AG09309 (cell line): ENCODE data around the gene MMP21.

ENCODE experiments used
- DNase-seq: peaks from one replicate; pipeline ENCODE4 v3.0.0-alpha.2; 2010; ENCODE audit warnings: low read depth
- H3K4me3 ChIP-seq: 2 replicates; pipeline ENCODE4 v1.5.1; 2011; ENCODE audit warnings: mild to moderate bottlenecking, low read depth, low read length, moderate library complexity; ENCODE audit not compliant: control insufficient read depth
- TF ChIP-seq, protein P1 (sequence below): IDR thresholded peaks from 2 replicates; pipeline ENCODE4 v1.5.1; 2011; ENCODE audit warnings: mild to moderate bottlenecking, low read depth, low read length, inconsistent platforms; ENCODE audit not compliant: insufficient read depth, control insufficient read depth; ENCODE audit errors: missing control alignments

Gene MMP21

GRCh38 chr10:125816548-125816947, 40.9 kb upstream of the MMP21 start:
- TF ChIP-seq, protein P1, sequence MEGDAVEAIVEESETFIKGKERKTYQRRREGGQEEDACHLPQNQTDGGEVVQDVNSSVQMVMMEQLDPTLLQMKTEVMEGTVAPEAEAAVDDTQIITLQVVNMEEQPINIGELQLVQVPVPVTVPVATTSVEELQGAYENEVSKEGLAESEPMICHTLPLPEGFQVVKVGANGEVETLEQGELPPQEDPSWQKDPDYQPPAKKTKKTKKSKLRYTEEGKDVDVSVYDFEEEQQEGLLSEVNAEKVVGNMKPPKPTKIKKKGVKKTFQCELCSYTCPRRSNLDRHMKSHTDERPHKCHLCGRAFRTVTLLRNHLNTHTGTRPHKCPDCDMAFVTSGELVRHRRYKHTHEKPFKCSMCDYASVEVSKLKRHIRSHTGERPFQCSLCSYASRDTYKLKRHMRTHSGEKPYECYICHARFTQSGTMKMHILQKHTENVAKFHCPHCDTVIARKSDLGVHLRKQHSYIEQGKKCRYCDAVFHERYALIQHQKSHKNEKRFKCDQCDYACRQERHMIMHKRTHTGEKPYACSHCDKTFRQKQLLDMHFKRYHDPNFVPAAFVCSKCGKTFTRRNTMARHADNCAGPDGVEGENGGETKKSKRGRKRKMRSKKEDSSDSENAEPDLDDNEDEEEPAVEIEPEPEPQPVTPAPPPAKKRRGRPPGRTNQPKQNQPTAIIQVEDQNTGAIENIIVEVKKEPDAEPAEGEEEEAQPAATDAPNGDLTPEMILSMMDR = no peak
- DNase-seq = no peak
- H3K4me3 ChIP-seq = no peak overlapping the region

DNA sequence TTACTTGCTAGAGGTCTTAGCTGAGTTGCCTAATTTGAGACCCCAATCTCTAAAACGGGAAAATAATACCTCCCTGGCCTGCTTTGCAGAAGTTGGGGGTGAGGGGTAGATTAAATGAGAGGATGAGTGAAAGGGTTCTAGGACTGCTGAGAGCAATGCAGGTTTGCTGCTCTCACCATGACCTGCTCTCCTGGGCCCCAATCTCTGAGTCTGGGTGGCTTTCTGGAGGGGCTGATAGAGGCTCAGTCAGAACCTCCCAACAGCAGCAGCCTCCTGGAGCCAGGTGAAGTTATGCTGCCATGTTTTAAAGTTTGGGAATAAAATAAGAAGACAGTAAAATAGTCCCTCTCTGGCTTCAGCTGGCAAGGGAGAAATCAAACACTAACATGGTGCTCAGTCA, 40.1 kb upstream of the MMP21 start:
- H3K4me3 ChIP-seq = no peak overlapping the region
- DNase-seq = no peak
- TF ChIP-seq, protein P1 = no peak

DNA sequence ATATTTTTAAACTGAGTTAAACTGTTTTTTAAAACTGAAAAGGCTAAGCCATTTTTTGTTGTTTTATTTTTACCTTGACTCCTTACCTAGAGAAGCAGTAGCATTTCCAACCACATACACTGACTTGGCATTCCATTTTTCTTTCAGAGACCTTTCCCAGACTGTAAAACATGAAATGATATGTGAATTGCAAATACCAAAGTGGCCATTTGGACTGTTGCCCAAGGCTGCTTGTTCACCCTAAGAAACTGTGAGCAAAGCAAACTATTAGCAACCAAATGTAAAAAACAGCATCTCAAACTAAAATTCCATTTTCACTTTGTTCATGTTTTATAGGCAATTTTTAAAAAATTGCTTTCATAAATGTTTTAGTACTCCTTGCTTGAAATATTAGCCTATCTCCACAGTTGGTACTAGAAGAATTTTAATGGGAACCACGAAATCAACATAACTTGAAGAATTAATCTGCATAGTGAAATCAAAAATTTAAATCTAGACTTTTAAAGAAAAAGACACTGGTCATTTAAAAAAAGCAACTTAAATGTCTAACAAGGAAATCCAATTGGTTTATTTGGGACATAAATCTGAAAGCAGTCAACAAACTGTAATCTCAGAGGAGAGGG, 36.6 kb upstream of the MMP21 start:
- TF ChIP-seq, protein P1 = no peak
- no peak overlapping the region for H3K4me3 ChIP-seq
- DNase-seq = peak; percentile 28

DNA sequence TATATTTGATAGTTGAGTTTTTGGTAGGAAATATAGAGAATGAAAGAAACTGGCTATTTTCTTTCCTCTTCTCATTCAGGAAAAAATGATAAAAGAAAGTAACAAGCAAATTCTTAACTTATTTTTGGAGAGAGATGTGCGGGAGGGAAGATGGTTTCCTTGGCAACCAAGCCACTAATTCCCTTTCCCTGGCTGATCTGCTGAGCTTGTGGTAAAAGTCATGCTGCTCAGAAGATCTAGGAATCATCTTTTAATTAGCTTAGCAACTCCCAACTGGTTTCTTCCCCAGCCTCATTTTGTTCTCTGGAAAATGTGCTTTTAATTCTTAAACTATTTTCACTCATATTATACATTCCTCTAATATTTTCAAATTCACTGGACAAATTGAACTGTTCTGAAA, 35.6 kb upstream of the MMP21 start:
- H3K4me3 ChIP-seq = no peak overlapping the region
- TF ChIP-seq, protein P1 = no peak
- peak; percentile 16 for DNase-seq

DNA sequence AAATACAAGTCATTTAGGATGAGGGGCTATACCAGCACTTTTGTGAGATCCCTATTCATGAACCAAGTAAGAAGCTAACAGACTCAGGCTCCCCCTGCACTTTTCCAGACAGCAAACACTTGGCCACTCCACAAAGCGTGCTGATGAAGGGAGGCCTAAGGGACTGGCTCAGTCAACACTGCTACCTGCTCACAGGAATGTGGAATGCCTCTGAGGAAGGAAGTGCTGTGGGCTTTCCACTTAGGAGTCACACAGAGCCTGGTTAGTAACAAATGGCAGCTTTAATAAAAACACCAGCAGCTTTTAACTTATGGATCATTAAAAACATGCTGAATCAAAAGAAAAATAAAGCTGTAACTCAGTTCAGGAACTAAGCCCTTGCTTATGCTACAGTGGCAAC, 32.4 kb upstream of the MMP21 start:
- TF ChIP-seq, protein P1 = no peak
- no peak overlapping the region for H3K4me3 ChIP-seq
- no peak for DNase-seq

DNA sequence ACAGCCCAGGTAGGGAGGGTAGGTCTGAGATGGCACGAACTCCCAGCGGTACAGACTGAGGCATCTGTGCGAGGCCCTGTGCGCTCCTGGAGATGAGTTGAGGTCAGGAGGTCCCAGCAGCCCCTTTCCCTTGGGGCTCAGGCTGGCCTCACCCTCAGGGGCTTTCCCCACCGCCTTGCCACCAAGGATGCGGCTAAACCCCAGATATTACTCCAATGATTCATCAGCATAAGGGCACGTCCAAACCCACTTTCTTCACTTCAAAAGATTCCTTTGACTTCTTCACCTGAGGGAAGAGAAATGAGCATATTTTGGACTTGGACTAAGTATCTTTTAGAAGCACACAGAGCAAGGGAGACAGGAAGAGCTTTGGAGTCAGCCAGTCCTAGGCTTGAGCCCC, 27.1 kb upstream of the MMP21 start:
- TF ChIP-seq, protein P1 = no peak
- no peak for DNase-seq

DNA sequence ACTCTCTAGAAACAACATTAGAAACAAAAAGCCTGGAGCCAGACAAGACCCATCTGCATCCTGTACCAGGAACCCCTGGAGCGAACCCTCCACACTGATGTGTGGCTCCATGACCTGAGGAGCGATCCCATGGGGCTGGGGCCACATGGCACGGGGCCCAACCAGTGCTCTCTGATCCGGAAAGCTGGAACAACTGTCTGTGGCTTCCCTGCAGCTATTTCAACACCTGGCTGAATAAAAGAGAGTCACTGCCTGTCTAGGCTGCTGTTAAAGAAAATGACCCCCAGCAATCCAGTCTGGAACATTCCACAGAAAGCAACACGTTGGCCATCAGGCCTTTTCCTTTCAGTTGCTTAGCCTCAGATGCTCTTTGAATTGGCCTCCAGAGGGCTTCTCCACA, 26.5 kb upstream of the MMP21 start:
- no peak overlapping the region for H3K4me3 ChIP-seq
- TF ChIP-seq, protein P1 = no peak
- DNase-seq = no peak

More for the DNA sequence above, 27.1 kb upstream of the MMP21 start:
- H3K4me3 ChIP-seq = no peak overlapping the region
